Stomach (tissue), 9 donors: Measurements from ENCODE around the gene LRMDA. TPM values are rescaled to one million over a fixed set of nuclear protein-coding genes. Genes with fewer than 3 reads are reported as not detected.

Experiments used
- DNase-seq, 2 donors: peaks; one replicate each; pipeline versions ENCODE4 v3.0.0 to v3.0.0-alpha.2; 2013 to 2019
- H3K27ac ChIP-seq, 5 donors: fragments of 200-600 bp in 4 of 5; sonication (generic) in 4 of 5; one replicate each; pipeline ENCODE4 v1.5.1; 2013 to 2019; ENCODE audit warnings: mild to moderate bottlenecking in 1 of 5, moderate library complexity in 1 of 5
- H3K27me3 ChIP-seq, 3 donors: fragments of 200-600 bp; sonication (generic); one replicate each; pipeline ENCODE4 v1.5.1; 2017 to 2019; ENCODE audit warnings: mixed run types in 1 of 3
- H3K36me3 ChIP-seq, 4 donors: fragments of 200-600 bp; sonication (generic); 1 replicate in 3 of 4; 2 replicates in 1 of 4; pipeline ENCODE4 v1.5.1; 2016 to 2019
- H3K4me1 ChIP-seq, 4 donors: fragments of 200-600 bp; sonication (generic); one replicate each; pipeline ENCODE4 v1.5.1; 2016 to 2019
- H3K4me3 ChIP-seq, 4 donors: fragments of 200-600 bp; sonication (generic) in 3 of 4; one replicate each; pipeline ENCODE4 v1.5.1; 2016 to 2019; ENCODE audit warnings: mild to moderate bottlenecking in 1 of 4
- H3K9me3 ChIP-seq, 4 donors: fragments of 200-600 bp; sonication (generic); one replicate each; pipeline ENCODE4 v1.5.1; 2016 to 2019
- CTCF ChIP-seq, 7 experiments: fragments of 450-650 bp in 4 of 7; fragments of 200-600 bp in 3 of 7; sonication (generic) in 3 of 7; IDR thresholded peaks; one replicate each; pipeline ENCODE4 v1.5.1; 2016 to 2019; ENCODE audit warnings: antibody characterized with exemption in 7 of 7, control low read depth in 2 of 7, mild to moderate bottlenecking in 1 of 7
- EP300 ChIP-seq: sonication (generic); formaldehyde crosslinking; IDR thresholded peaks from one replicate; pipeline ENCODE4 v1.6.1; 2017; ENCODE audit warnings: antibody characterized with exemption
- POLR2A ChIP-seq, 4 donors: fragments of 450-650 bp; IDR thresholded peaks; one replicate each; pipeline ENCODE4 v1.6.1; 2016; ENCODE audit warnings: antibody characterized with exemption in 4 of 4, control low read depth in 2 of 4, mild to moderate bottlenecking in 1 of 4, moderate library complexity in 1 of 4
- POLR2AphosphoS5 ChIP-seq, 3 donors: sonication (generic); formaldehyde crosslinking; IDR thresholded peaks; one replicate each; pipeline ENCODE4 v1.6.1; 2016; ENCODE audit warnings: antibody characterized with exemption in 3 of 3
- WGBS, 5 donors: extraction: QIAGEN DNeasy Blood & Tissue Kit in 3 of 5; methylation state at CpG; one replicate each; pipeline versions ENCODE4 v1.1.5 to v1.1.7; 2013 to 2018; 5-methylcytosine and 5-hydroxymethylcytosine counted together
- intact Hi-C: fragments of 100-400 bp; cut with DNase I; formaldehyde crosslinking; loops from one replicate; pipeline ENCODE4 v1.15.1; 2023; ENCODE audit warnings: low total_unique reads
- polyA plus RNA-seq, 3 donors: library from polyadenylated mRNA; stranded (reverse); fragments of 200-250 nt; gene quantifications; one replicate each; pipeline ENCODE4 v1.2.3, GENCODE V29; 2013
- total RNA-seq, 5 donors: library from RNA; depleted of rRNA; stranded (reverse); fragments of >200 nt; gene quantifications; one replicate each; pipeline versions ENCODE4 v1.1.0 to v1.2.3, GENCODE V29; 2014 to 2016
- donor health status: healthy with polysubstance abuse.
- donor health status: Bipolar disorder and iron deficiency.
- donor health status: healthy.

LRMDA gene
- total and polyA plus RNA-seq, 8 donors = 1.3 to 30.2 (median 13.6) TPM; not detected in 1

- H3K4me3 ChIP-seq = no peak overlapping the region
- H3K4me1 ChIP-seq = peaks cover 0 to 17% (median 7%) of the 10 kb centered on the region in 4 donors
- H3K9me3 ChIP-seq = no peaks in the 10 kb centered on the region
- DNase-seq = no peak
- whole genome bisulfite sequencing, 5 donors = 77 to 95% (median 83%) methylated on average over 2 to 3 of the region's 3 CpGs
- H3K36me3 ChIP-seq = no peaks in the 10 kb centered on the region
- no peaks in the 10 kb centered on the region for H3K27me3 ChIP-seq
- intact Hi-C loops = no loop called here
- H3K27ac ChIP-seq = no peak overlapping the region
- no peak for TF ChIP-seq POLR2A (IDR thresholded peaks at IDR 0.05)
- TF ChIP-seq POLR2AphosphoS5 (IDR thresholded peaks at IDR 0.05) = no peak
- TF ChIP-seq EP300 = no peak
- no peak for TF ChIP-seq CTCF (IDR thresholded peaks at IDR 0.05)
Observed at GRCh38 chr10:75647675-75648074, 216.3 kb downstream of the LRMDA start.

GRCh38 chr10:75648351-75648750, 216.9 kb downstream of the LRMDA start:
- intact Hi-C loops = no loop called here
- no peaks in the 10 kb centered on the region for H3K9me3 ChIP-seq
- H3K4me1 ChIP-seq = peaks cover 0 to 17% (median 7%) of the 10 kb centered on the region in 4 donors
- no peaks in the 10 kb centered on the region for H3K36me3 ChIP-seq
- no peaks in the 10 kb centered on the region for H3K27me3 ChIP-seq
- no peak for DNase-seq
- 60 to 81% (median 71%) methylated on average over 3 of the region's 3 CpGs for WGBS, 5 donors
- no peak overlapping the region for H3K27ac ChIP-seq
- TF ChIP-seq POLR2A (IDR thresholded peaks at IDR 0.05) (no peak), CTCF (IDR thresholded peaks at IDR 0.05) (no peak), EP300 (no peak), POLR2AphosphoS5 (IDR thresholded peaks at IDR 0.05) (no peak)
- H3K4me3 ChIP-seq = no peak overlapping the region

GRCh38 chr10:75648854-75649253, 217.4 kb downstream of the LRMDA start:
- Histone ChIP-seq H3K4me1 (peaks cover 0 to 17% (median 7%) of the 10 kb centered on the region in 4 donors), H3K4me3 (no peak overlapping the region), H3K9me3 (no peaks in the 10 kb centered on the region), H3K27me3 (no peaks in the 10 kb centered on the region), H3K27ac (no peak overlapping the region), H3K36me3 (no peaks in the 10 kb centered on the region)
- intact Hi-C loops = no loop called here
- TF ChIP-seq EP300 (no peak), POLR2A (IDR thresholded peaks at IDR 0.05) (no peak)
- no peak for DNase-seq
- WGBS, 5 donors = 67 to 75% (median 69%) methylated on average over 2 of the region's 2 CpGs

GRCh38 chr10:75649466-75649865, 218.0 kb downstream of the LRMDA start:
- no peak for TF ChIP-seq EP300
- TF ChIP-seq POLR2A (IDR thresholded peaks at IDR 0.05) = no peak
- no peak for TF ChIP-seq POLR2AphosphoS5 (IDR thresholded peaks at IDR 0.05)
- no peak for TF ChIP-seq CTCF (IDR thresholded peaks at IDR 0.05)
- no peaks in the 10 kb centered on the region for H3K9me3 ChIP-seq
- H3K4me1 ChIP-seq = peaks cover 2 to 20% (median 8%) of the 10 kb centered on the region in 4 donors
- H3K27me3 ChIP-seq = no peaks in the 10 kb centered on the region
- no peak overlapping the region for H3K27ac ChIP-seq
- H3K36me3 ChIP-seq = no peaks in the 10 kb centered on the region
- H3K4me3 ChIP-seq = no peak overlapping the region
- DNase-seq = no peak
- intact Hi-C loops = no loop called here
- 75 to 90% (median 82%) methylated on average over 1 of the region's 1 CpG for WGBS, 5 donors

GRCh38 chr10:75650648-75651047, 219.2 kb downstream of the LRMDA start:
- Histone ChIP-seq H3K4me1 (peaks cover 5 to 29% (median 17%) of the 10 kb centered on the region in 4 donors), H3K4me3 (no peak overlapping the region), H3K27ac (no peak overlapping the region), H3K9me3 (no peaks in the 10 kb centered on the region), H3K27me3 (no peaks in the 10 kb centered on the region), H3K36me3 (no peaks in the 10 kb centered on the region)
- no peak for DNase-seq
- intact Hi-C loops = no loop called here
- TF ChIP-seq EP300 (no peak), POLR2A (IDR thresholded peaks at IDR 0.05) (no peak), POLR2AphosphoS5 (IDR thresholded peaks at IDR 0.05) (no peak), CTCF (IDR thresholded peaks at IDR 0.05) (no peak)
- WGBS, 5 donors = 65 to 82% (median 67%) methylated on average over 4 of the region's 4 CpGs
